GM19468 (cell line): ENCODE results near the gene STOM.
"Not testable (repeated sequence)": the region's sequence is repeated elsewhere in the genome, so short reads cannot be mapped to it uniquely, and the experiment has no call there.

Experiments used
- ATAC-seq: cut with Tn5 transposase; IDR thresholded peaks from one replicate; pipeline ENCODE4 v1.9.1; 2021; ENCODE audit warnings: mild to moderate bottlenecking, moderate library complexity, moderate number of reproducible peaks; ENCODE audit not compliant: unreplicated experiment; ENCODE audit errors: extremely low read depth

STOM gene, protein sequence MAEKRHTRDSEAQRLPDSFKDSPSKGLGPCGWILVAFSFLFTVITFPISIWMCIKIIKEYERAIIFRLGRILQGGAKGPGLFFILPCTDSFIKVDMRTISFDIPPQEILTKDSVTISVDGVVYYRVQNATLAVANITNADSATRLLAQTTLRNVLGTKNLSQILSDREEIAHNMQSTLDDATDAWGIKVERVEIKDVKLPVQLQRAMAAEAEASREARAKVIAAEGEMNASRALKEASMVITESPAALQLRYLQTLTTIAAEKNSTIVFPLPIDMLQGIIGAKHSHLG

DNA sequence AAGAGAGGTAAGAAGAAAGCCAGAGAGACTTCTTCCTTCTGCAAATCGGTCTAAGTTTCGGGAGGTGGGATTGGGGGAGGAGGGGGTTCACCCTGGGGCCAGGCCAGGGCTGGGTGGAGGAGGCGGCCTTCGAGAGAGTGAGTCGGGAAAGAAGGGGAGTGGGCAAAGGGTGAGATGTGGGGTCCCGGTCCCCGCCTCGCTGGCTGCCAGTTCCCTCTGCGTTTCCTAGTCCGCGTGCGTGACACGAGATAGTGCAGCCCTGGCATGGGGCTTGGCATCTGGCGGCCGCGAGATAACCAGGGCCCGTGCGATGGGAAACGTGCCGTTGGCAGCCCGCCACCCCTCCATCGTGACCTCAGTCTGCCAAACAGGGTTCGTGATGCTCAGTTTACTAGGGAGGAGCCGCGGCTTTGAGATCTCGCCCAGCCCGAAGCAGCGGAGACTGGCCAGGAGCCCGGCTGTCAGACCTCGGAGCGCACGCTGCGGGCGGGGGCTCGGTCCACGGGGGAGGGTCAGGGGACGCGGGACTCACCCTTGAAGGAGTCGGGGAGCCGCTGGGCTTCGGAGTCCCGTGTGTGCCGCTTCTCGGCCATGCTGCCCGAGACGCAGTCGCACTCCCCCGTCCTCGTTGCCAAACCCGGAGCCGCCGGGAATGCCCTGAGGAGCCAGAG, at the start of gene STOM:
Gene STOM (minus strand): TSS at position 656 of the 671 bp plus-strand sequence. CDS start 63 bp downstream, at position 593.
- ATAC-seq, result peak; percentile 13

DNA sequence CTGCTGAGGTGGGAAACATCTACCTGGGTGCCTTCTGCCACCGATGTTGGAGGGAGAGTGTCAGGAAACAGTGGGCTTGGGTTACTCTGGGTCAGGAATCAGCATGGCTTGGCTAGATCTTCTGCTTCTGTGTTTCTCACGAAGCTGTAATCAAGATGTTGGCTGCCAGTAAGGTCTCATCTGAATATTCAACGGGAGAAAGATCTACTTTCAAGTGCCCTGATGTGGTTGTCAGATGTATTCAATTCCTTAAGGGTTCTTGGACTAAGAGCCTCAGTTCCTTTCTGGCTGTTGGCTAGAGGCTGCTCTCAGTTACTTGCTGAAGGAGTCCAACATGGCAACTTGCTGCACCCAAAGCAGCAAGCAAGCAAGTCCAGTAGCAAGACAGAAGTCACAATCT, 41.9 kb upstream of the STOM start:
- ATAC-seq, result no peak

DNA sequence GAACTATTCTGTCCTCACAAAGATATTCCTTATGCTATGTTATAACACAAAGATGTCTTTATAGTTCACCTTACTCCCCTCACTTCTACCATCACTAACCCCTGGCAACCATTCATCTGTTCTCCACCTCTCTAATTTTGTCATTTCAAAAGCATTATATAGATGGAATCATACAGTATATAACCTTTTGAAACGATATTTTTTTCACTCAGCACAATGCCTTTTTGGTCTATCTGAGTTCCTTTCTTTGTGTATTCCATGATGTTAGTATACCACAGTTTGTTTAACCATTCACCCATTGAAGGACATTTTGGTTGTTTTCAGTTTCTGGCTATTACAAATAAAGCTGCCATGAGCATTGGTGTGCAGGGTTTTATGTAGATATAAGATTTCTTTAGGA, 35.8 kb upstream of the STOM start:
- no peak for ATAC-seq

DNA sequence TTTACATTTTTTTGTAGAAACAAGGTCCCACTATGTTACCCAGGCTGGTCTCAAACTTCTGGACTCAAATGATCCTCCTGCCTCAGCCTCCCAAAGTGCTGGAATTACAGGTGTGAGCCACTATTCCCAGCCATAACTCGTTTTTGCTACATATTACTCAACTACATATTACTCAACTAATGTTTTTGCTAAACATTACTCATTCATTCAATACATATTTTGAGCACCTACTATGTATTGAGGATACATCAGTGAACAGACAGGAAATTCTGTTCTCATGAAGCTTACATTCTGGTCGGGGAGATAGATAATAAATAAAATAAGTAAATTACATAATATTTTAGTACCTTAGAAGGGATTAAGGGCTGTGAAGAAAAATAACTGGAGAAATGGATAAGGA, 34.9 kb upstream of the STOM start:
- ATAC-seq, result no peak

DNA sequence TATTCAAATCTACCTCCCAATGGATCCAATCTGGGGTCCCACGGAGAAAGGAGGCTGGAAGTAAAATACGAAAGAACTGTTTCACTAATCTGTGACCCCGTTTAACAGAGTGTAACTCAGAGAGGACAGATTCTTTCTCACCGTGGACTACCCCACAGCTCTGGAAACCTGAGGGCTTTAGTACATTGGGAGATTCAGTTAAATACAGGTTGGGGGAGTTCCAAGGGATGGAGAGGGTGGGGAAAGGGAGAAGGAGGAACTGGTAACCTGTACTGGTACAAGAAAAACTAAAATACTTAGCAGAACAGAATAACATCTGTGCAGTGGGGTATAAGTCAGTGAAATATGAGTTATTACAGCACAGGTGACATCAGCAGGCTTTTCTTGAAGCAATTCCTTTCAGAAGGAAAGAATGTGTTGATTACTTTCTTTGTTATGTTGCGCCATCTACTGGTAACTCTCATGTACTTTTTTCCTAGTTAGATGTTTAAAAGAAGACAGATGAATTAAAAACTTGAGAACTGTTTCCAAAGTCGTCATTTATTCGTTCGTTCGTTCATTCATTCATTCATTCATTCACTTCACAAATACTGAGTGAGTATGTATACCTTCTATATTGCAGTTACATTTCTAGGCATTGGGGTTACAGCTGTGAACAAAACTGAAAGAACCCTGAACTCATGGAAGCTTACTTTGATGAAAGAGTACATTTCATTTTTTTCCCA, 30.0 kb upstream of the STOM start:
- no peak for ATAC-seq

DNA sequence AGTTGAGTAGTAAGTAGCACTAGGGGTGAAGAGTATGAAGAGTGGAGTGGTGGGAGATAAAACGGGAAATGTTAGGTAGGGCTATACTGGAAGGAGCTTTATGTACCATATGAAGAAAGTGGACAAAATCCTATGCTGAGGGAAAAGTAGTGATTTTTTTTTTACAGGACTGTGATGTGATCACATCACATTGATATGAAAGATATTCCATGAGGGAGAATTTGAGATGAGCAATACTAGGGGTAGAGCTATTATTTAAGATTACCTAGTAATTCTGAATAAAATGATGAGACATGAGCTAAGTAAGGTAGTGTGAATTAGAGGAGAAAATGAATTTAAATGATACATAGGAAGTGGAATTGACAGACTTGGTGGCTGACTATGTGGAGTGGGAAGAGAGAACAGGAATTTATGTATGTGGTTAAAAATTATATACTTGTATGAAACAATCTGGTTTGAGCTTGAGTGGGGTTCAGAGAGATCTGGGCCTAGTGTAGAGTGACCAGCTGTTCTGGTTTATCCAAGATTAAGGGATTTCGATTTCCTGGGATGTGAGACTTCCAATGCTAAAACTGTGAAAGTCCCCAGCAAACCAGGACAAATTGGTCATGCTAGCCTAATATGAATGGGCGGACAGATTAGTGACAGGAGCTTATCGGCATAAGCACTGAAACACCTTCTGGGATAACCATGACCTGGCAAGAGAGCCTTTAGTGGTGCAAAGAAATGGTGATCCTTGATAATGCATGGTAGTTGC, 29.3 kb upstream of the STOM start:
- ATAC-seq, result no peak

DNA sequence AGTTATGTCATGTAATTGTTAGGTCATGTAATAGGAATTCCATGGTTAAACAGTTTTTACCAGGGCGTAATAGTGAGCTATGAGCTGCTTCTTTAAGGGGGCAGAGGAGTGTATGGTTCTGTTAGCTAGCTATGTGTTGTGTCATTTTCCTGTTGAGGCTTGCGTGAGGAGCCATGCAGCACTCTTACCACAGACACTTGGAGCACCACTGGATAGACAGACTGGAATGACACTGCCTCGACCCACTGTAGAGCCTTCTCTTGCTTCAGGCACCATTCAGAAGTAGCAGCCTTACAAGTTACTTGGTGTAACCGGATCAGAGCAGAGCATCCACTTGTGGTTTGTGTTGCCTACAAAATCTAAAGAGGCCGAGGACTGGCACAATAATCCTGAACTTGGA, 28.3 kb upstream of the STOM start:
- ATAC-seq, result no peak

DNA sequence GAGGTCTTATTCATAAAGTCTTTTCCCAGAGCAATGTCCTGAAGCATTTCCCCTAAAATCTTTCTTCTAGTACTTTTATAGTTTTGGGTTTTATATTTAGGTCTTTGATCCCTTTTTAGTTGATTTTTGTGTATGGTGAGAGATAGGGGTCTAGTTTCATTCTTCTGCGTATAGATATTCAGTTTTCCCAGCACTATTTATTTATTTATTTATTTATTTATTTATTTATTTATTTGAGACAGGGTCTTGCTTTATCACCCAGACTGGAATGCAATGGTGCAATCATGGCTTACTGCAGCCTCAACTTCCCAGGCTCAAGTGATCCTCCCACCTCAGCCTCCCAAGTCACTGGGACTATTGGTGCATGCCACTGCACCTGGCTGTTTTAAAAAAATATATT, 27.2 kb upstream of the STOM start:
- ATAC-seq, result not testable (repeated sequence)

DNA sequence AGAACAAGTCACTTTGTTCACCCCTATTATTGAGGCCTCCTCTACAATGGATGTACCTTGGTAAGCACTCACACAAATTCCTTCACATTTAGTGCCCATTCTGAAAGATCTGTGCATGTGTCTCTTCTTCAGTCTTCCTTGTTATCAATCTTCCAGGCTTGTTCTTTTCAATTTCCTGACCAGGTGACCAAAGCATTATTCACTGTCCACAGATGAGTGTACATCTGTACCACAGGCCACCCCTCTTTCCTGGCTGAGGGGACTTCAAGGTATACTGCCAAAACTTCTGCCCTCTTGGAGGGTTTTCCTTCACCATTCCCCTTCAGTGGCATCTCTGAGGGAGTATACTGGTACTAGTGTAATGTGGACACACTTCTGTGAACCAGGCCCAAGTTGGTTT, 25.5 kb upstream of the STOM start:
- ATAC-seq, result no peak

DNA sequence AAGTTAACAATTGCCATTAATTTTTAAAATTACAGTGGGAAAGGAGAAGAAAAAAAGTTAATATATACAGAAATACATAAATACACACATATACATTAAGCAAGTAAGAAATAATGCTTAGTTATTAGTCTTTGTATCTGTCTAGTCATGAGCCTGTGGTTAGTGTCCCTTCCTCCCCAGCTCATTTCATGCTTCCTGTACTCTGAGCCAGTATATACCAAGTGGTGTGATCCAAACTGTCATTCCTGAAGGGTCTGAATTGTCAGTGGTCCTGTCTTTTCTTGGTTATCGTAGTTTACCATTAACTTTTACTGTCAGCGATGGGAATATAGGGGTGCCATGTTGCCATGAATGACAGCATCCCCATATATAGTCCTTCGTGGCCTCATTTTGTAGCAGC, 24.2 kb upstream of the STOM start:
- no peak for ATAC-seq

DNA sequence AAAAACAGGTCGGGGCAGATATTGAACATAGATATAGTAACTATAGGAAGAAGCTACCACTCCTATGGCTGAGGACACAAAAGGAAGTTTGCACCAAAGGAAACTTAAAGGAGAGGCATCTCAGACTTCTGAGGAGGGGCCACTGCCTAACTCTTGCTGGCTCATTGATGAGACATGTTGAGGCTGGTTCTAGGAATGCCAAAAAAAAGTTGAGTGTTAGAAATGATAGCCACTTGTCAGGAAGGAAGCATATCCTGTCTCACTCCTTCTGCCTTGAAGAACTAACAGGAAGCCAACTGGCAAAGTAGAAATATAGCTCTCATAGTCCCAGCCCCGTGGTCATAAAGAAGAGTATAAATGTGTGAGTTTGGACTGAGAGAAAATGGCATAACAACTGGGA, 23.3 kb upstream of the STOM start:
- no peak for ATAC-seq

DNA sequence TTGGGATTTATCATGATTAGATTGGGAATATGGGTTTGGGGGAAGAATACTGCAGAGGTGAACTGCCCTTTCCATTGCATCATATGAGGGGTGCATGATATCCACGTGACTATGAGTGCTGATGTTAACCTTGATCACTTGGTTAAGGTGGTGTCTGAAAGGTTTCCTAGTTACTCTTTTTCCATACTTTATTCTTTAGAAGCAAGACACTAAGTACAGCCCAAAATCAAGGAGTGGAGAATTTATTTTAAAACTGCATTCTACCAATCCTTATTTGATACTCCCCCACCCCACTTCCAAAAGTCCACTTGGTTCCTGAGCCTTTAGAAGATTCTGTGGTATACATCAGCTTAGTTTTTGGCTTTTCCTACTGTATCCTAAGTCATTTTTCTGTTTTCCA, 20.3 kb upstream of the STOM start:
- no peak for ATAC-seq

DNA sequence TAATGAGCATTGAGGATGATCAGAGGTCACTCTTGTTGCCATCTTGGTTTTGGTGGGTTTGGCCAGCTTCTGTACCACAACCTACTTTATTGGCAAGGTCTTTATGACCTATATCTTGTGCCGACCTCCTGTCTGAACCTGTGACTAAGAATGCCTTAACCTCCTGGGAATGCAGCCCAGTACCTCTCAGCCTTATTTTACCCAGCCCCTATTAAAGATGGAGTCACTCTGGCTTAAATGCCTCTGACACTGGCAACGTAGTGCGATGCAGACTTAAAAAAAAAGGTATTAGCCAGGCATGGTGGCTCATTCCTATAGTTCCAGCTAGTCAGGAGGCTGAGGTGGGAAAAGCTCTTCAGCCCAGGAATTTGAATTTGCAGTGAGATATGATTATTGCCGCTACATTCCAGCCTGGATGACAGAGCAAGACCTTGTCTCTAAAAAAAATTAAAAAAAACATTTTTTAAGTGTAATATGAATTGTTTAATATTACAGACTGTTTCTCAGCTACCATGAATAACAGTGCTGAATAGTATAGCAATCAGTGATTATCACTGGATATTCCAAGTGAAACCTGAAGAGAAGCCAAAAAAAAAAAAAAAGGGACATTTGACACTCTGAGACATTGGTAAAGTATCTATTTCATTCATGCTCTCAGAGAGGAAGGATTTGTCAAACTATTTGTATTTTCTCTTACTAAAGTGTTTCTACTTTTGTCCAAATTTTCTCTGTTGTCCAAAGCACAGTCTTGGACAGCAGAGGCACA, 18.3 kb upstream of the STOM start:
- no peak for ATAC-seq

DNA sequence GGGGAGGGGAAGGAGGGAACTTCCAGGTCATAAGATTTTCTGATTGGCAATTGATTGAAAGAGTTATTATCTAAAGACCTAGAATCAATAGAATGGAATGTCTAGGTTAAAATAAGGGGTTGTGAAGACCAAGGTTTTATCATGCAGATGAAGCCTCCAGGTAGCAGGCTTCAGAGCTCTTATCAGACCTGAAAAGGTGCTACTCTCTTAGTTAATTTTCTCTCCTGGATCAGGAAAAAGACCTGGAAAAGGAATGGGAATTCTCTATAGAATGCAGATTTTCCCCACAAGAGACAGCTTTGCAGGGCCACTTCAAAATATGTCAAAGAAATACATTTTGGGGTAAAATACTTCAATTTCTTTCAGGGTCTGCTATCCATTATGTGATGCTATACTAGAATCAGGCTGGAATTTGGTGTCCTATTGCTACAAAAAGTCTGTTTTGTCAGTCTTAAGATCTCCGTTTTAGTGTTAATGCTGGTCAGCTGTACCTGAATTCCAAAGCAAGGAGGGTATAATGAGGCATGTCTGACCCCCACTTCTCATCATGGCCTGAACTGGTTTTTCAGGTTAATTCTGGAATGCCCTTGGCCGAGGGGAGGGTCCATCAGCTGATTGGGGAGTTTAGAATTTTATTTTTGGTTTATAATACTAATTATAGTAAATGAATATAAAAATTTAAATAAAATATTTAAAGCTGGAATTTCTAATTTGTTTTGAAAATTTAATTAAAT, 16.6 kb upstream of the STOM start:
- no peak for ATAC-seq

DNA sequence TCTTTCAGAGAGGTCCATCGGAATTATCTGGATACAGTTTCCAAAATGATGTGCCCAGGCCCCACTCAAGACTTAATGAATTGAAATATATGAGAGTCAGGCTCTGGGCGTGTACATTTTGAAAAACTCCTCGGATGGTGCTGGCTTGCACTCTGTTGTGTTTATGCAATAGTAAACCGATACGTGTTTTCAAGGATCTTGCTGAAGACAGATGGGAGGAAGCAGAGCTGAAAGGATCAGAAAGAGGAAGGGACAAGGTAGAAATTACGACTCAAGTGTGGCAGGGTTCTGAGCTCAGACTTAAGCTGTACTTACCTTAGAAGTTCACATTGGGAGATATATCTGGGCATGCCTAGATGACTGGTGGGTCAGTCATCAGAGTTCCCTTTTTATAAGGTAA, 13.7 kb upstream of the STOM start:
- no peak for ATAC-seq

DNA sequence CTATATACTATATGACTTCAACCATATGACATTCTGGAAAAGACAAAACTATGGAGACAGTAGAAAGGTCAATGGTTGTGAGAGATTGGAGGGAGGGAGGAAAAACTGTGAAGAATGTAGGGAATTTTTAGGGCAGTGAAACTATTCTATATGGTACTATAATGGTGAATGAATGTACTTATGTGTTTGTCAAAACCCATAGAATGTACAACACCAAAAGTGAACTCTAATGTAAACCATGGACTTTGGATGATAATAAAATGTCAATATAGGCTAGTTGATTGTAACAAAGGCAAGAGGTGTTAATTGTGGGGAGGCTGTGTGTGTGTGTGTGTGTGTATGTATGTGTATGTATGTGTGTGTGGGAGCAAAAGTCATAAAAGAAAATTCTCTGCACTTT, 10.8 kb upstream of the STOM start:
- ATAC-seq, result no peak

DNA sequence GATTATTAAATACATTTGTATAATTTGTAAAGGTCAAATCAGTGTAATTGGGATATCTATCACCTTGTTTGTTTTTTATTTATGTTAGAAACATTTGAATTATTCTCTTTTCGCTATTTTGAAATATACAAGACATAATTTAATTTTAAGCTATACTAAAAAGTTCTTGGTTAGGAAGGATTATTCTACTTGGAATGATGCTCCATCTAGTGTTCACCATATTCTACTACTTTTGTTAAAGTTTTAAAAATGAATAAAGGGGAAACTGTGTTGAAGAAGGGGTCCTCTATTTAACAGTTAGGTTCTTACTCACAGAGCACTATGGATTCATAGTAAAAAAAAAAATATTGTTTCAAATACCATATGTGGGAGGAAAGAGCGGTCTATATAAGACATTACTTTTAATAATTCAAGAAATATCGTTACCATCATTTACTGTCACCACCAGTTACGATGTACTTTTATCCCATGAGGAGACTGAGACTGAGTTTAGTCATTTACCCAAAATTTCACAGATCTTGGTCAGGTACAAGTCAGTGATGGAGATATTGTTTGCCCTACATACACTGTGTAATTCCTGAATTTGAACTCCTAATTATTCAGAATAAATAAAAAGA, 6.3 kb upstream of the STOM start:
- no peak for ATAC-seq

DNA sequence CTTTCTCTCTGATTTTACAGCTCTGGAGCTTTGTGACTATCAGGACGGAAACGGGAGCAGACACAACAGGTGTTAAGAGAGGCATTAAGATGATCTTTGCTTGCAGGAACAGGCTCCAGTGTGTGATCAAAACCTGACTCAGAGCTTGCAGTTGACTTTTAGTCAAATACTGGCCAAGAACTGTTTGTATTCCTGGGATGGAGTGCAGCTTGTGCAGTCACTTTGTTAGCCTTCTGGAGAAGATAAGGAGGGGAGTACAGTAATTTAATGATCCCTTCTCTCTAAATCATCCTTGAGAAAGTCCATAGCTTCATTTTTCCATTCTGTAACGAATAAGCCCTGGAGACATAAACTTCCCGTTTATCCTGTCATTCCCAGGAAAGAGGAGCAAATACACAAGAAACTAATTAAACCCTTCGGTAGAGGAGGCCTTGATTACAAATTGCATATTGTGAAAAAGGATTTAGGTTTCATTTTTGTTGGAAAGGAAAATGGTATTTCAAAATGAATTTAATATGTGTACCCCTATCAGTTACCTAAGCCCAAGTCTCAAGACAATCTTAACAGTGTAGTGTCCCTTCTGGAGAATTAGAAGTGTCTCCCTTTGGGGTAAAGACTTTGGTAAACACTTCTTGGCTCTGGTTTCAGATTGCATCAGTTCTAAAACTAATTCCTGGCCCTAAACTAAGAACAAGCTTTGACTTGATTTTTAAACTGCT, 3.1 kb upstream of the STOM start:
- ATAC-seq, result no peak
